B cell (primary cell): ENCODE results near the gene CCDC141. TPM values are rescaled to one million over a fixed set of nuclear protein-coding genes. Genes with fewer than 3 reads are reported as not detected.

Source experiments
- ATAC-seq: fragments of 200-7000 bp; cut with Tn5 transposase; one replicate; pipeline ENCODE4 v1.10.0; 2021; ENCODE audit warnings: low read depth, mild to moderate bottlenecking, moderate number of reproducible peaks, moderate library complexity
- CTCF ChIA-PET: fragments of 350-600 bp; sonication (Branson Sonifier 250); formaldehyde crosslinking; loops from one replicate; lab custom pipeline; 2021; ENCODE audit warnings: antibody characterized with exemption, inconsistent platforms; lab: Charles Lee
- POLR2A ChIA-PET: fragments of 350-600 bp; sonication (Branson Sonifier 250); formaldehyde crosslinking; loops from one replicate; lab custom pipeline; 2021; ENCODE audit warnings: antibody characterized with exemption; lab: Charles Lee
- DNase-seq: peaks from one replicate; pipeline ENCODE4 v3.0.0; 2013
- H2AFZ ChIP-seq: 2 replicates; pipeline ENCODE4 v1.6.1; 2012; ENCODE audit warnings: mild to moderate bottlenecking, low read depth, low read length; ENCODE audit not compliant: insufficient read depth, poor library complexity, severe bottlenecking
- H3K27ac ChIP-seq, 2 donors: 1 replicate in 1 of 2; 2 replicates in 1 of 2; pipeline ENCODE4 v1.5.1; 2012 to 2013; ENCODE audit warnings: low read length in 2 of 2, mild to moderate bottlenecking in 2 of 2, moderate library complexity in 1 of 2
- H3K27me3 ChIP-seq, 4 experiments: fragments of 200-600 bp in 1 of 4; sonication (generic) in 1 of 4; replicated peaks in 1 of 4; 1 replicate in 2 of 4; 2 replicates in 2 of 4; pipeline versions ENCODE4 v1.6.1 to v1.7.0; 2013 to 2016; ENCODE audit warnings: low read length in 3 of 4, mild to moderate bottlenecking in 2 of 4, mixed read lengths in 1 of 4, moderate library complexity in 1 of 4; ENCODE audit not compliant: insufficient read depth in 4 of 4, control insufficient read depth in 3 of 4; ENCODE audit errors: control extremely low read depth in 1 of 4
- H3K36me3 ChIP-seq, 2 experiments: replicated peaks in 1 of 2; 1 replicate in 1 of 2; 2 replicates in 1 of 2; pipeline versions ENCODE4 v1.6.1 to v1.7.1; 2013; ENCODE audit warnings: low read length in 1 of 2; ENCODE audit not compliant: insufficient read depth in 2 of 2, control insufficient read depth in 1 of 2; ENCODE audit errors: control extremely low read depth in 1 of 2, extremely low read depth in 1 of 2
- H3K4me1 ChIP-seq, 2 donors: fragments of 200-600 bp in 1 of 2; sonication (generic) in 1 of 2; 1 replicate in 1 of 2; 2 replicates in 1 of 2; pipeline versions ENCODE4 v1.5.1 to v1.6.1; 2013 to 2017; ENCODE audit warnings: low read length in 2 of 2; ENCODE audit not compliant: control insufficient read depth in 2 of 2, insufficient read depth in 2 of 2
- H3K4me2 ChIP-seq: replicated peaks from 2 replicates; pipeline ENCODE3; 2012; ENCODE audit warnings: mild to moderate bottlenecking, low read depth, low read length; ENCODE audit not compliant: poor library complexity, severe bottlenecking
- H3K4me3 ChIP-seq, 5 experiments: fragments of 200-600 bp in 1 of 5; sonication (generic) in 1 of 5; 1 replicate in 3 of 5; 2 replicates in 2 of 5; pipeline versions ENCODE4 v1.5.1 to v1.7.0; 2011 to 2016; ENCODE audit warnings: low read length in 4 of 5, mild to moderate bottlenecking in 4 of 5, low read depth in 2 of 5, control low read depth in 1 of 5, moderate library complexity in 1 of 5; ENCODE audit not compliant: insufficient read depth in 1 of 5; ENCODE audit errors: control extremely low read depth in 1 of 5, extremely low read depth in 1 of 5
- H3K79me2 ChIP-seq: fragments of 200-600 bp; sonication (generic); one replicate; pipeline ENCODE4 v1.6.0; 2016; ENCODE audit warnings: low read length; ENCODE audit not compliant: control insufficient read depth, insufficient read depth
- H3K9ac ChIP-seq: fragments of 200-600 bp; sonication (generic); 2 replicates; pipeline ENCODE4 v1.6.1; 2017; ENCODE audit warnings: mild to moderate bottlenecking, low read length, moderate library complexity
- H3K9me3 ChIP-seq, 3 donors: one replicate each; pipeline versions ENCODE4 v1.6.1 to v1.7.1; 2013; ENCODE audit warnings: low read length in 2 of 3; ENCODE audit not compliant: control insufficient read depth in 2 of 3, insufficient read depth in 1 of 3; ENCODE audit errors: control extremely low read depth in 1 of 3
- H4K20me1 ChIP-seq: 2 replicates; pipeline ENCODE4 v1.6.0; 2012; ENCODE audit warnings: mild to moderate bottlenecking, low read length; ENCODE audit not compliant: insufficient read depth, control insufficient read depth, poor library complexity, severe bottlenecking
- H3K27ac Mint-ChIP-seq: one replicate; pipeline ENCODE4 v1.8.0; 2021; ENCODE audit warnings: mixed read lengths
- H3K27me3 Mint-ChIP-seq: one replicate; pipeline ENCODE4 v1.8.0; 2021; ENCODE audit warnings: mixed read lengths
- H3K4me1 Mint-ChIP-seq: one replicate; pipeline ENCODE4 v1.8.0; 2021; ENCODE audit warnings: mixed read lengths
- H3K4me3 Mint-ChIP-seq: one replicate; pipeline ENCODE4 v1.8.0; 2021; ENCODE audit warnings: mixed read lengths
- H3K9me3 Mint-ChIP-seq: one replicate; pipeline ENCODE4 v1.8.0; 2022; ENCODE audit warnings: mixed read lengths; ENCODE audit not compliant: insufficient read depth
- EZH2 ChIP-seq: IDR thresholded peaks from 2 replicates; pipeline ENCODE4 v1.6.1; 2012; ENCODE audit warnings: borderline replicate concordance, low read depth, mild to moderate bottlenecking, moderate library complexity, low read length; ENCODE audit not compliant: insufficient read depth, poor library complexity, severe bottlenecking
- WGBS: methylation state at CpG from one replicate; pipeline ENCODE4 v1.1.5; 2013; ENCODE audit warnings: missing lambda C conversion rate; ENCODE audit not compliant: insufficient coverage; 5-methylcytosine and 5-hydroxymethylcytosine counted together
- intact Hi-C: fragments of 100-400 bp; cut with micrococcal nuclease; formaldehyde crosslinking; loops from one replicate; pipeline ENCODE4 v1.10.0; 2022
- polyA plus RNA-seq: library from polyadenylated mRNA; depleted of rRNA; stranded (reverse); fragments of >200 nt; gene quantifications from 2 replicates; pipeline ENCODE4 v1.2.3, GENCODE V29; 2012
- total RNA-seq, 2 donors: library from RNA; stranded (reverse); fragments of 120-200 nt in 1 of 2; gene quantifications; 1 replicate in 1 of 2; 2 replicates in 1 of 2; pipeline versions ENCODE4 v1.2.3 to v1.2.4, GENCODE V29; 2013 to 2022
- TF ChIP-seq, protein P1 (sequence below): fragments of 200-600 bp; IDR thresholded peaks from one replicate; pipeline ENCODE4 v1.8.0; 2022; ENCODE audit warnings: antibody characterized with exemption, mild to moderate bottlenecking

Gene CCDC141
- total and polyA plus RNA-seq, 2 donors (not counting 1 experiment from before 2014, with no cell fraction given): 2.1 to 47.5 TPM

DNA sequence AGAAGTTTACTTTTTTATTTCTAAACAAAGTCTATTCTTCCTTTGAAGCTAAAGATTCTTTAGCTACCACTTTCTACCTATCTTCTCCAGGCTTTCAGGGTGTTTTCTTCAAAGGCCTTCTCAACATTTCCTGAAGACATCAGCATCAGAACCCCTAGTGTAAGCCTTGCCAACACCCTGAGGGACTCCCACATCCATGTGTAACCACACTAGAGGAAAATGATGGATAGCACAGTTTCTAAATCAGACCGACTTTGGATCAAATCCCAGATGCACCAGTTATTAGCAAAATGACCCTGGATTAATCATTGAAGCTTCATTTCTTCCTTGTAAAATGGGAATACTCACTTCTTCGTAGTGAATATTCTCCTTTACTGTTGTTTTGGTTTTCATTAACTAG lies 238.0 kb downstream of the CCDC141 start:
- no peaks in the 10 kb centered on the region for H3K9me3 ChIP-seq
- TF ChIP-seq EZH2: no peak
- TF ChIP-seq, protein P1, sequence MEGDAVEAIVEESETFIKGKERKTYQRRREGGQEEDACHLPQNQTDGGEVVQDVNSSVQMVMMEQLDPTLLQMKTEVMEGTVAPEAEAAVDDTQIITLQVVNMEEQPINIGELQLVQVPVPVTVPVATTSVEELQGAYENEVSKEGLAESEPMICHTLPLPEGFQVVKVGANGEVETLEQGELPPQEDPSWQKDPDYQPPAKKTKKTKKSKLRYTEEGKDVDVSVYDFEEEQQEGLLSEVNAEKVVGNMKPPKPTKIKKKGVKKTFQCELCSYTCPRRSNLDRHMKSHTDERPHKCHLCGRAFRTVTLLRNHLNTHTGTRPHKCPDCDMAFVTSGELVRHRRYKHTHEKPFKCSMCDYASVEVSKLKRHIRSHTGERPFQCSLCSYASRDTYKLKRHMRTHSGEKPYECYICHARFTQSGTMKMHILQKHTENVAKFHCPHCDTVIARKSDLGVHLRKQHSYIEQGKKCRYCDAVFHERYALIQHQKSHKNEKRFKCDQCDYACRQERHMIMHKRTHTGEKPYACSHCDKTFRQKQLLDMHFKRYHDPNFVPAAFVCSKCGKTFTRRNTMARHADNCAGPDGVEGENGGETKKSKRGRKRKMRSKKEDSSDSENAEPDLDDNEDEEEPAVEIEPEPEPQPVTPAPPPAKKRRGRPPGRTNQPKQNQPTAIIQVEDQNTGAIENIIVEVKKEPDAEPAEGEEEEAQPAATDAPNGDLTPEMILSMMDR: no peak
- no peaks in the 10 kb centered on the region for H3K36me3 ChIP-seq
- POLR2A ChIA-PET: no interaction called here
- Mint-ChIP-seq H3K27ac (no peak overlapping the region), H3K4me3 (no peak overlapping the region), H3K27me3 (no peaks in the 10 kb centered on the region), H3K9me3 (no peaks in the 10 kb centered on the region), H3K4me1 (no peaks in the 10 kb centered on the region)
- H3K27ac ChIP-seq: no peak overlapping the region
- CTCF ChIA-PET: no interaction called here
- ATAC-seq: no peak
- no peak overlapping the region for H2AFZ ChIP-seq
- H3K9ac ChIP-seq: no peak overlapping the region
- H3K4me2 ChIP-seq: no peak overlapping the region
- H3K79me2 ChIP-seq: no peaks in the 10 kb centered on the region
- H3K27me3 ChIP-seq: no peaks in the 10 kb centered on the region
- DNase-seq: no peak
- H3K4me1 ChIP-seq: no peaks in the 10 kb centered on the region
- no peak overlapping the region for H3K4me3 ChIP-seq
- intact Hi-C loops: no loop called here
- 100% methylated on average over 1 of the region's 2 CpGs for WGBS
- no peaks in the 10 kb centered on the region for H4K20me1 ChIP-seq

GRCh38 chr2:178811045-178811444 lies 238.9 kb downstream of the CCDC141 start:
- ChIA-PET POLR2A (no interaction called here), CTCF (interaction anchor here (1.4 kb wide), 1 partner anchor 9 kb away, joined by 3 read pairs; no protein-coding TSS in a partner anchor)
- H3K27me3 Mint-ChIP-seq: no peaks in the 10 kb centered on the region
- Histone ChIP-seq H3K4me1 (no peaks in the 10 kb centered on the region), H3K4me2 (no peak overlapping the region), H3K4me3 (no peak overlapping the region), H4K20me1 (no peaks in the 10 kb centered on the region), H3K9ac (no peak overlapping the region), H3K27ac (no peak overlapping the region), H3K9me3 (no peaks in the 10 kb centered on the region), H2AFZ (no peak overlapping the region), H3K27me3 (no peaks in the 10 kb centered on the region), H3K79me2 (no peaks in the 10 kb centered on the region), H3K36me3 (no peaks in the 10 kb centered on the region)
- no peaks in the 10 kb centered on the region for H3K4me1 Mint-ChIP-seq
- no peak overlapping the region for H3K27ac Mint-ChIP-seq
- DNase-seq (no peak), ATAC-seq (no peak)
- no peaks in the 10 kb centered on the region for H3K9me3 Mint-ChIP-seq
- TF ChIP-seq, protein P1: no peak
- TF ChIP-seq EZH2: no peak
- intact Hi-C loops: no loop called here
- 100% methylated on average over 1 of the region's 2 CpGs for WGBS
- no peak overlapping the region for H3K4me3 Mint-ChIP-seq
